HEK293T (cell line): Measurements from ENCODE around the gene AGTPBP1.

Experiments
- ARNT ChIP-seq: fragments of 450-650 bp; IDR thresholded peaks from 2 replicates; pipeline ENCODE4 v1.6.1; 2017; ENCODE audit warnings: mild to moderate bottlenecking
- BHLHE40 ChIP-seq: fragments of 450-650 bp; IDR thresholded peaks from 2 replicates; pipeline ENCODE4 v1.6.1; 2016; ENCODE audit warnings: mild to moderate bottlenecking, moderate library complexity, borderline replicate concordance
- CTBP1 ChIP-seq: fragments of 450-650 bp; IDR thresholded peaks from 2 replicates; pipeline ENCODE4 v1.6.1; 2016; ENCODE audit warnings: borderline replicate concordance
- ELF4 ChIP-seq: fragments of 450-650 bp; IDR thresholded peaks from 2 replicates; pipeline ENCODE4 v1.6.1; 2017; ENCODE audit warnings: antibody characterized with exemption
- FOXA1 ChIP-seq: fragments of 450-650 bp; IDR thresholded peaks from 2 replicates; pipeline ENCODE4 v1.6.1; 2016; ENCODE audit warnings: mild to moderate bottlenecking
- FOXK2 ChIP-seq: fragments of 450-650 bp; IDR thresholded peaks from 2 replicates; pipeline ENCODE4 v1.6.1; 2016; ENCODE audit warnings: mild to moderate bottlenecking
- FOXM1 ChIP-seq: fragments of 450-650 bp; IDR thresholded peaks from 2 replicates; pipeline ENCODE4 v1.6.1; 2017; ENCODE audit warnings: mild to moderate bottlenecking, borderline replicate concordance
- HDGF ChIP-seq: fragments of 450-650 bp; IDR thresholded peaks from 2 replicates; pipeline ENCODE4 v1.6.1; 2017; ENCODE audit warnings: antibody characterized with exemption, borderline replicate concordance
- LEF1 ChIP-seq: fragments of 450-650 bp; IDR thresholded peaks from 2 replicates; pipeline ENCODE4 v1.6.1; 2017; ENCODE audit warnings: mild to moderate bottlenecking, borderline replicate concordance
- SP1 ChIP-seq: fragments of 450-650 bp; IDR thresholded peaks from 2 replicates; pipeline ENCODE4 v1.6.1; 2017
- SUZ12 ChIP-seq: fragments of 450-650 bp; IDR thresholded peaks from 2 replicates; pipeline ENCODE4 v1.6.1; 2016; ENCODE audit warnings: mild to moderate bottlenecking
- ZNF384 ChIP-seq: fragments of 450-650 bp; IDR thresholded peaks from 2 replicates; pipeline ENCODE4 v1.6.1; 2016

GRCh38 chr9:85730916-85731630 is 10.7 kb downstream of the AGTPBP1 start:
- TF ChIP-seq ELF4 (no peak), FOXA1 (no peak), FOXK2 (no peak), BHLHE40 (no peak), FOXM1 (no peak), HDGF (no peak), ZNF384 (no peak), SUZ12 (no peak), ARNT (no peak), CTBP1 (no peak), LEF1 (no peak), SP1 (no peak)
